ENCODE measurements around the gene TAPBPL.
"Not testable (repeated sequence)": the region's sequence is repeated elsewhere in the genome, so short reads cannot be mapped to it uniquely, and the experiment has no call there.

Gene TAPBPL

GRCh38 chr12:6490673-6491072 lies 38.8 kb downstream of the TAPBPL start:
- DNase-seq (ENCODE audit: low read depth) = not testable (repeated sequence)

- DNase-seq (ENCODE audit: low read depth) = peak; percentile 96
These were observed 41.1 kb downstream of the TAPBPL start, which contains the start of gene MRPL51 for GRCh38 chr12:6492838-6493496. MRPL51 (minus strand) TSS chr12:6493262; CDS start chr12:6493136, 126 bp downstream.

GRCh38 chr12:6493497-6494257 lies 41.8 kb downstream of the TAPBPL start, which contains the start of gene NCAPD2:
NCAPD2 (plus strand) TSS chr12:6494102; CDS start chr12:6495099, 997 bp downstream.
- peak; percentile 85 for DNase-seq (ENCODE audit: low read depth)

- DNase-seq (ENCODE audit: low read depth) = no peak
These were observed 42.5 kb downstream of the TAPBPL start for GRCh38 chr12:6494258-6494743.

GRCh38 chr12:6494968-6495367 lies 43.1 kb downstream of the TAPBPL start:
- no peak for DNase-seq (ENCODE audit: low read depth)

- DNase-seq (ENCODE audit: low read depth) = not testable (repeated sequence)
These were observed 45.4 kb downstream of the TAPBPL start for GRCh38 chr12:6497291-6497690.

- DNase-seq (ENCODE audit: low read depth) = no peak
These were observed 48.6 kb downstream of the TAPBPL start for GRCh38 chr12:6500466-6500865.

- DNase-seq (ENCODE audit: low read depth) = no peak
These were observed 55.5 kb downstream of the TAPBPL start for GRCh38 chr12:6507102-6507998.

GRCh38 chr12:6508087-6508486 lies 56.2 kb downstream of the TAPBPL start:
- DNase-seq (ENCODE audit: low read depth) = no peak

Measured in activated T-cell treated with anti-CD3 and anti-CD28 coated beads for 1 hour (primary cell).